GM21528 (cell line): Measurements from ENCODE around the gene TEF.

Experiments
- ATAC-seq: cut with Tn5 transposase; IDR thresholded peaks from one replicate; pipeline ENCODE4 v1.9.1; 2021; ENCODE audit warnings: mild to moderate bottlenecking, moderate library complexity; ENCODE audit not compliant: unreplicated experiment, low FRiP score

Gene TEF

DNA sequence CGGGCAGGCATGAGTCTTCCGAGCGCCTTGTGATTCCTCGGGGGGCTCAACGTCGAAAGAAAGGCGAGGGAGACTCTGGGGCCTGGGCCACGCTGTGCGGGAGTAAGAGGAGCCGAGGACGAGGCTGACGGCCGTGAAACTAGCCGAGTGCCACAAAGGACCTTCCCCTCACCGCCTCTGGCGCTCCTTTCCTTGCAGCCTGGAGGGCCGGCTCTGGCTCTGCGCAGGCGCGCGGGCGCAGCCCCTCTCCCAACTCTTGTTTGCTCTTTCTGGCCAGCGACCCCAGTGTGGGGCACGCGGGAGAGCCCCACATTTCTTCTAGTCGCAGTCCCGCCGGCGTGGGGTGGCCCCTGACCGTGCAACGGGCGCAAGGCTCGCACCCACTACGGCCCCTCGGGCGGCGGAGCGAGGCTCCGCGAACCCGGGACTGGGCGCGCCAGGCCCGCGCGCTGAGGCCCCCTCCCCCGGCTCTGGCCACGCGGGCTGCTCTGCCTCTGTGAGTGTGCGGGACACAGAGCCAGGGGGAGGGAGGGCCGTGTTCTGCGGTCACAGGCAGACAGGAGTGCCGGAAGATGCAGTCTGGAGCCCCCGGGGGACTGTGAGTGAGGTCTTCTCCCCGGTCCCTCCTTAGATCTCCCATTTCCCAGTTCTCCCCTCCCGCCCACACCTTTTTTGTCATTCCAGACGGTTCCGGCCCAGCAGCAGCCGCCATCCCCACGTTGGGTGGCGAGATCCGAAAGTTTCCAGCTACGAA, 65.9 kb downstream of the TEF start:
- ATAC-seq: no peak

DNA sequence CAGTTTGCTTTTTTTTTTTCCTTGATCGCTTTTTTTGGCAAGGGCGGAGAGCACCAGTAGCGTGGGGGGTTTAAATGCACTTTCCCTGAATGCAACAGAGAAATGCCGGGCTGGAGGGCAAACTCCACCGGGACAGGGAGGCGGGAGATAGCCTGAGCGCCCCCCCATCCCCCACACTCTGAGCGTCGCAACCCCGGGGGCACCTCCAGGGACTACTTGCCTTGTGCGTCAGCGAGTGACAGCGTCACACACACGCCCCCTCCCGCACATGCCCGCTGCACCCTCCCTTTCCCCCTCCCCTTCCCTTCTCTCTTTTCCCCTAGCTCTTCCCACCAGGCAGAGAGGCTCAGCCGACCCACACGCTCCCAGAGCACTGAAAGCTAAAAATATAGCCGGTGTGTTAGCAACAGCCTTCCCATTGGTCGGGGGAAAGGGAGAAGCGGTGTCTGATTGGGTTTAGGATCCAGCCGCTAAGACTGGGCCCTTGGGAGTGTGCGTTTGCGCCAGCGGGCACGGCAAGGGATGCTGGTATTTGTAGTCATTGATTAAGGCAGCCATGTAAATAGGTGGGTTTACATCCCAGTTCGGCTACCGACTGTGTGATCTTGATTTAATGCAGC, 66.6 kb downstream of the TEF start:
- ATAC-seq: peak; percentile 49
